Duodenal mucosa (tissue), 2 donors: ENCODE measurements around the gene TPI1.

Experiments
- H3K27ac ChIP-seq: one replicate; pipeline ENCODE4 v1.7.0; 2013; ENCODE audit warnings: low read depth, low read length
- H3K27me3 ChIP-seq, 2 donors: one replicate each; pipeline ENCODE4 v1.7.0; 2013; ENCODE audit warnings: low read length in 2 of 2, control low read depth in 1 of 2; ENCODE audit not compliant: insufficient read depth in 2 of 2, control insufficient read depth in 1 of 2
- H3K36me3 ChIP-seq, 2 donors: one replicate each; pipeline ENCODE4 v1.7.0; 2013; ENCODE audit warnings: low read length in 2 of 2, control low read depth in 1 of 2; ENCODE audit not compliant: insufficient read depth in 2 of 2, control insufficient read depth in 1 of 2
- H3K4me1 ChIP-seq, 2 donors: one replicate each; pipeline ENCODE4 v1.7.0; 2013; ENCODE audit warnings: low read length in 2 of 2, control low read depth in 1 of 2; ENCODE audit not compliant: insufficient read depth in 2 of 2, control insufficient read depth in 1 of 2
- H3K4me3 ChIP-seq, 2 donors: one replicate each; pipeline ENCODE4 v1.7.0; 2013; ENCODE audit warnings: low read length in 2 of 2, low read depth in 1 of 2
- H3K9ac ChIP-seq, 2 donors: one replicate each; pipeline ENCODE4 v1.7.0; 2013; ENCODE audit warnings: low read length in 2 of 2, low read depth in 1 of 2
- H3K9me3 ChIP-seq, 2 donors: one replicate each; pipeline ENCODE4 v1.7.0; 2013; ENCODE audit warnings: low read length in 2 of 2, control low read depth in 1 of 2; ENCODE audit not compliant: control insufficient read depth in 1 of 2

The TPI1 gene

DNA sequence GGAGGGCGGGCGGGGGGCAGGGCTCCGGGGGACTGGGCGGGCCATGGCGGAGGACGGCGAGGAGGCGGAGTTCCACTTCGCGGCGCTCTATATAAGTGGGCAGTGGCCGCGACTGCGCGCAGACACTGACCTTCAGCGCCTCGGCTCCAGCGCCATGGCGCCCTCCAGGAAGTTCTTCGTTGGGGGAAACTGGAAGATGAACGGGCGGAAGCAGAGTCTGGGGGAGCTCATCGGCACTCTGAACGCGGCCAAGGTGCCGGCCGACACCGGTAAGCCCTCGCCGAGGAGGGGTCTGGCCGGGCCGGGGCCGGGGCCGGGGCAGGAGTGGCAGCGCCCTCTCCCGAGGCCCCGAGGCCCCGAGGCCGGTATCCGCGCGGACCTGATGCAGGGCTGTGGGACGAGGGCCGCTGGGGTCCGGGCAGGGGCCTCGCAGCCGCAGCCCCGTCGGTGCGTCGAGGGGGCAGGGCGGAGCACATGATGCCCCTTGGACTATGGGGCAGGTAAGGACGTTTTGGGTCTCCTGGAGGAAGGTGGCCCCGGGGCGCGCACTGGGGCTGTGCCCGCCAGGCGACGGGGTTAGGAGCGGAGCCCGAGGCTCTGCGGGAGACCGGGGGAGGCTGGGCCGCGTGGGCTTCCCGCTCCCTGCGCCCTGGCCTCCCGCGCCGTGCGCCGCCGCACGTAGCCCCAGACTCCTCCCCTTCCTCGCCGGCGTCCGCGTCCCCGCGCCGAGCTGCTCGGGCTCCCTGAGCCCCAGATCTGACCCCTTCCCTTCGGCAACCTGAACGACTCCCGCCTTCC lies at the start of gene TPI1:
Gene TPI1 (plus strand): TSS at position 119 of the 798 bp plus-strand sequence. CDS start 36 bp downstream, at position 155.
- peak within 1 kb of the TSS; percentile 94 for H3K27ac ChIP-seq
- H3K9ac ChIP-seq, result peak within 1 kb of the TSS; percentile 81 to 82
- peak within 1 kb of the TSS; percentile 80 to 94 for H3K4me3 ChIP-seq
- no peaks in the 10 kb centered on the region for H3K27me3 ChIP-seq
- H3K9me3 ChIP-seq, result no peaks in the 10 kb centered on the region
- H3K4me1 ChIP-seq, result peaks cover 45 to 47% of the 10 kb centered on the region in 2 donors
- peaks cover 32 to 49% of the 10 kb centered on the region in 2 donors for H3K36me3 ChIP-seq

DNA sequence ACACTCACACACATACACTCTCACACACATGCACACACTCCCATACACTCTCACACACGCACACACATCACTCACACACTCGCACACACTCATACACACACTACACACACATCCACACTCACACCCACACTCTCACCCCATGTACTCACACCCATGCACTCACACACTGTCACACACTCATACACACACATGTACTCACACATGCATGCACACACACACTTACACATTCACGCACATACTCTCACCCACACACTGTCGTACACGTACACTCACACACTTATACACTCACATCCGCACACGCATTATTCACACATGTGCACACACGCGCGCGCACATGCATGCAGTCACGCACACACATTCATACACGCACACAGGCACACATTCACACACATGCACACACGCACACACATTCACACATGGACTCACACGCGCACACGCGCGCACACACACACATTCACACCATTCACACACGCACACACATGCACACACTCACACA lies 49.6 kb upstream of the TPI1 start:
- H3K27me3 ChIP-seq, result peaks cover 17 to 33% of the 10 kb centered on the region in 2 donors
- H3K9ac ChIP-seq, result no peak overlapping the region
- no peak overlapping the region for H3K27ac ChIP-seq
- H3K9me3 ChIP-seq, result no peaks in the 10 kb centered on the region
- H3K4me3 ChIP-seq, result no peak overlapping the region
- peaks cover 11% of the 10 kb centered on the region in 2 donors for H3K4me1 ChIP-seq
- H3K36me3 ChIP-seq, result peaks cover 0 to 5% of the 10 kb centered on the region in 2 donors

- peaks cover 11% of the 10 kb centered on the region in 2 donors for H3K4me1 ChIP-seq
- H3K27me3 ChIP-seq, result peaks cover 23 to 38% of the 10 kb centered on the region in 2 donors
- H3K9me3 ChIP-seq, result no peaks in the 10 kb centered on the region
- no peak overlapping the region for H3K4me3 ChIP-seq
- no peak overlapping the region for H3K9ac ChIP-seq
- H3K36me3 ChIP-seq, result peaks cover 0 to 5% of the 10 kb centered on the region in 2 donors
- no peak overlapping the region for H3K27ac ChIP-seq
Measured at GRCh38 chr12:6818222-6818621, 49.1 kb upstream of the TPI1 start.

DNA sequence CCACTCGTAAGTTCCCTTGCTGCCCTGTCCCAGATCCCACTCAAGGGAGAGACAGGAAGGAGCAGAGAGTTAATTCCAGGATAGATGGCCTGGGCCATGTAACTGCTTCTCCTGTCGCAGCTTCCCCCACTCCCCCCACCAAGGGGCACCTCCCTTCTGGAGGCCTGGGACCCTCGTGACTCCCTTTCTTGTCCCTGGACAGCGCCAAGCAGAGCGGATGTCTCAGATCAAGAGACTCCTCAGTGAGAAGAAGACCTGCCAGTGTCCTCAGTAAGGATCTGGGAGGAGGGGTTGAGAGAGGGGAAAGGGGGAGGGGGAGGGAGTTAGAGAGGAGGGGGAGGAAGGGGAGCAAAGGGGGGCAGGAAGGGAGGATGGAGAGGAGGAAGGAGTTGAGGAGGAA lies 48.7 kb upstream of the TPI1 start:
- Histone ChIP-seq H3K27ac (no peak overlapping the region), H3K36me3 (peaks cover 0 to 5% of the 10 kb centered on the region in 2 donors), H3K4me3 (no peak overlapping the region), H3K4me1 (peaks cover 11% of the 10 kb centered on the region in 2 donors), H3K27me3 (peaks cover 27 to 43% of the 10 kb centered on the region in 2 donors), H3K9ac (no peak overlapping the region), H3K9me3 (no peaks in the 10 kb centered on the region)

DNA sequence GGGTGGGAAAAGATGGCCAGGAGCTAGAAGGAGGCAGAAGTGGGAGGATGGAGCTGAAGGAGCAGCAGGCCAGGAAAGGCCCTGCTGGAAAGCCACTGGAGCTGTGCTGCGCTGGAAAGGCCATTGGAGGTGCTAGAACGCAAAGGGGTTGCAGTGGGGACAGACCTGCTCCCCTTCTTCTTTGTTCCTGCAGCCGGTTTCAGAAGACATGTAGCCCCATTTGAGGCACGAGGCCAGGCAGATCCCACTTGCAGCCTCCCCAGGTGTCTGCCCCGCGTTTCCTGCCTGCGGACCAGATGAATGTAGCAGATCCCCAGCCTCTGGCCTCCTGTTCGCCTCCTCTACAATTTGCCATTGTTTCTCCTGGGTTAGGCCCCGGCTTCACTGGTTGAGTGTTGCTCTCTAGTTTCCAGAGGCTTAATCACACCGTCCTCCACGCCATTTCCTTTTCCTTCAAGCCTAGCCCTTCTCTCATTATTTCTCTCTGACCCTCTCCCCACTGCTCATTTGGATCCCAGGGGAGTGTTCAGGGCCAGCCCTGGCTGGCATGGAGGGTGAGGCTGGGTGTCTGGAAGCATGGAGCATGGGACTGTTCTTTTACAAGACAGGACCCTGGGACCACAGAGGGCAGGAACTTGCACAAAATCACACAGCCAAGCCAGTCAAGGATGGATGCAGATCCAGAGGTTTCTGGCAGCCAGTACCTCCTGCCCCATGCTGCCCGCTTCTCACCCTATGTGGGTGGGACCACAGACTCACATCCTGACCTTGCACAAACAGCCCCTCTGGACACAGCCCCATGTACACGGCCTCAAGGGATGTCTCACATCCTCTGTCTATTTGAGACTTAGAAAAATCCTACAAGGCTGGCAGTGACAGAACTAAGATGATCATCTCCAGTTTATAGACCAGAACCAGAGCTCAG lies 48.0 kb upstream of the TPI1 start:
- no peaks in the 10 kb centered on the region for H3K9me3 ChIP-seq
- peaks cover 11% of the 10 kb centered on the region in 2 donors for H3K4me1 ChIP-seq
- H3K36me3 ChIP-seq, result peaks cover 0 to 5% of the 10 kb centered on the region in 2 donors
- H3K9ac ChIP-seq, result no peak overlapping the region
- no peak overlapping the region for H3K4me3 ChIP-seq
- H3K27ac ChIP-seq, result no peak overlapping the region
- peaks cover 33 to 48% of the 10 kb centered on the region in 2 donors for H3K27me3 ChIP-seq

DNA sequence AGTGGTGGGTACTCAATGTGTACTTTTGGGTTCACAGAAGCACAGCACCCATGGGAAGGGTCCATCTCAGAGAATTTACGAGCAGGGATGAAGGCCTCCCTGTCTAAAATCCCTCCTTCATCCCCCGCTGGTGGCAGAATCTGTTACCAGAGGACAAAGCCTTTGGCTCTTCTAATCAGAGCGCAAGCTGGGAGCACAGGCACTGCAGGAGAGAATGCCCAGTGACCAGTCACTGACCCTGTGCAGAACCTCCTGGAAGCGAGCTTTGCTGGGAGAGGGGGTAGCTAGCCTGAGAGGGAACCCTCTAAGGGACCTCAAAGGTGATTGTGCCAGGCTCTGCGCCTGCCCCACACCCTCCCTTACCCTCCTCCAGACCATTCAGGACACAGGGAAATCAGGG lies 47.2 kb upstream of the TPI1 start:
- Histone ChIP-seq H3K4me3 (no peak overlapping the region), H3K4me1 (peaks cover 11 to 13% of the 10 kb centered on the region in 2 donors), H3K27ac (no peak overlapping the region), H3K9ac (no peak overlapping the region), H3K27me3 (peaks cover 33 to 56% of the 10 kb centered on the region in 2 donors), H3K36me3 (peaks cover 0 to 5% of the 10 kb centered on the region in 2 donors), H3K9me3 (no peaks in the 10 kb centered on the region)

GRCh38 chr12:6821591-6822425 lies 45.5 kb upstream of the TPI1 start, which contains the start of gene GPR162:
Gene GPR162 (plus strand): TSS chr12:6821821. CDS start chr12:6823899, 2,078 bp downstream.
- H3K27ac ChIP-seq, result no peak within 1 kb of the TSS
- peaks cover 0 to 5% of the 10 kb centered on the region in 2 donors for H3K36me3 ChIP-seq
- peak within 1 kb of the TSS; percentile 49 to 53 for H3K4me3 ChIP-seq
- H3K9me3 ChIP-seq, result no peaks in the 10 kb centered on the region
- peaks cover 33 to 51% of the 10 kb centered on the region in 2 donors for H3K27me3 ChIP-seq
- H3K4me1 ChIP-seq, result peaks cover 11 to 17% of the 10 kb centered on the region in 2 donors
- peak within 1 kb of the TSS in 1 of 2 donors; percentile 25 for H3K9ac ChIP-seq

- Histone ChIP-seq H3K36me3 (peaks cover 0 to 4% of the 10 kb centered on the region in 2 donors), H3K9me3 (no peaks in the 10 kb centered on the region), H3K27ac (no peak overlapping the region), H3K9ac (no peak overlapping the region), H3K27me3 (peaks cover 33 to 49% of the 10 kb centered on the region in 2 donors), H3K4me1 (peaks cover 11 to 24% of the 10 kb centered on the region in 2 donors), H3K4me3 (peak overlapping the region in 1 of 2 donors; percentile 49)
Measured at GRCh38 chr12:6822426-6823135, 44.8 kb upstream of the TPI1 start.
